BLaER1 (cell line): Measurements from ENCODE around the gene NEUROG1.
A peak's percentile ranks its signal among the peaks of the same experiment; 100 is the strongest.

Source experiments
- H3K27ac ChIP-seq: shearing (Covaris generic); formaldehyde crosslinking; 2 replicates; pipeline ENCODE4 v1.8.1; 2022
- H3K27me3 ChIP-seq: shearing (Covaris generic); formaldehyde crosslinking; 2 replicates; pipeline ENCODE4 v1.8.1; 2022
- H3K36me3 ChIP-seq: shearing (Covaris generic); formaldehyde crosslinking; 2 replicates; pipeline ENCODE4 v1.8.1; 2022
- H3K4me1 ChIP-seq: shearing (Covaris generic); formaldehyde crosslinking; 2 replicates; pipeline ENCODE4 v1.8.1; 2022
- H3K4me2 ChIP-seq: shearing (Covaris generic); formaldehyde crosslinking; 2 replicates; pipeline ENCODE4 v1.8.1; 2022
- H3K4me3 ChIP-seq: shearing (Covaris generic); formaldehyde crosslinking; 2 replicates; pipeline ENCODE4 v1.8.1; 2022
- H3K9ac ChIP-seq: shearing (Covaris generic); formaldehyde crosslinking; 2 replicates; pipeline ENCODE4 v1.8.1; 2022
- H3K9me3 ChIP-seq: shearing (Covaris generic); formaldehyde crosslinking; 2 replicates; pipeline ENCODE4 v1.8.1; 2022
- H4K20me1 ChIP-seq: shearing (Covaris generic); formaldehyde crosslinking; 2 replicates; pipeline ENCODE4 v1.8.1; 2022
- Cebpa-rat ChIP-seq: shearing (Covaris generic); IDR thresholded peaks from 2 replicates; pipeline ENCODE4 v1.8.1; 2022

Gene NEUROG1

DNA sequence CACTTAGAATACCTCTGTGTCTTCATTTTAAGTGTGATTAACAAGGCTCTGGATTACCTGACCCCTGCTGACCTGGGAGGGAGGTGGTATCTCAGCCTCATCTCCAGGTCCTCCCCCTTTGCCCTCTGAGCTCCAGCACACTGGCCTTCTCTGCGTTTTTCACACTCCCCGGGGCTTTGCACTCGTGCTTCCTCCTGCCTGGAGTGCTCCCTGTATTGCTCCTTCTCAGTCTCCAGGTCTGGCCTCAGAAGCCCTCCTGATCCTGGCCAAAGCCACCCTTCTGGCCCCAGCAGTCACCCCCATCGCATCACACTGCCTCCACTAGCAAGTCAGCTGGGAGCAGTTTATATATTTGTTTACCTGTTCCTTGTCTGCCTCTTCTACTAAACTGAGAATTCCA is 13.6 kb upstream of the NEUROG1 start:
- H3K4me2 ChIP-seq: no peak overlapping the region
- H3K36me3 ChIP-seq: no peaks in the 10 kb centered on the region
- no peak for TF ChIP-seq Cebpa-rat
- no peaks in the 10 kb centered on the region for H3K9me3 ChIP-seq
- H3K27ac ChIP-seq: no peak overlapping the region
- H4K20me1 ChIP-seq: peaks cover 17% of the 10 kb centered on the region
- H3K4me1 ChIP-seq: peaks cover under 1% of the 10 kb centered on the region; the same call in 1 of the 2 replicates
- peaks cover 61% of the 10 kb centered on the region for H3K27me3 ChIP-seq
- H3K4me3 ChIP-seq: no peak overlapping the region
- H3K9ac ChIP-seq: no peak overlapping the region

GRCh38 chr5:135547590-135548254 is 12.0 kb upstream of the NEUROG1 start:
- H3K27me3 ChIP-seq: peaks cover 78% of the 10 kb centered on the region
- no peaks in the 10 kb centered on the region for H3K36me3 ChIP-seq
- no peak overlapping the region for H3K4me3 ChIP-seq
- H3K4me1 ChIP-seq: peaks cover 14% of the 10 kb centered on the region
- H3K9me3 ChIP-seq: no peaks in the 10 kb centered on the region
- H3K27ac ChIP-seq: no peak overlapping the region
- peaks cover 30% of the 10 kb centered on the region for H4K20me1 ChIP-seq
- no peak overlapping the region for H3K4me2 ChIP-seq
- no peak for TF ChIP-seq Cebpa-rat
- H3K9ac ChIP-seq: no peak overlapping the region

DNA sequence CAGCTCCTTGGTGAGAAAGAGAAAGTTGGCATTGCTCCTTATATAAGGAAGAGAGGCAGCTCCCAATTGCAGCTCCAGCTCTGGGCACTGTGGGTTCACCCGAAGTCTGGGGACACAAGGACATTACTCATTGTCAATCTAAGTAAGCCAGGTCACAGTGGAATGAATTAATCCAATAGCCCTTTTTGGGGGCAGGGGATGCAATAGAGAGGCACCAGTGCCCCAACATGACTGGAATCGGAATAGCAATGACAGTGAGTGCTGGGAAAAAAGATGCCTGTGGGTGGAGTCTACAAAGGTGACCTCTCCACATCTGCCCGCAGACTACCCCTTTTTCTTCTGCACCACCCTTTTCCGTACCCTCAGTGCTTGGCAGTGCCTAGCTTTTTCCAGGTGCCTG is 11.1 kb upstream of the NEUROG1 start:
- Histone ChIP-seq H3K4me2 (no peak overlapping the region), H4K20me1 (peaks cover 36% of the 10 kb centered on the region)

DNA sequence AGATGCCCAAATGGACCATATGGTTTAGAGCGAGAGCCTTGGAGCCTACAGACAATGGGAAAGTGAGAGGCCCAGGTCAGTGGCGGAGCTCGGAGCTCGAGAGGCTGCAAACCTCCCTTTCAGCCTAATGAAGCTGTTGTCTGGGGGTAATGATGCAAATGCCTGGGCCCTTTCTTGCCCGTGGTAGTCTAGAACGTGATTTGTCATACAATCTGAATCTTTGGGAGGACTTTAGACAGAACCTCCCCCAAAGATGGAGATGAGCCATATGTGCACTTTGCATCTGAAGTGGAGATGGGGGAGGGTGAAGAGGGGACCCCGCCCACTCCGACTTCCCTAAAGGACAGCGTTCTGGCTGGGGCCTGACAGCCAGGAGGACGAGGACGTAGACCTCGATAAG is 10.3 kb upstream of the NEUROG1 start:
- no peak overlapping the region for H3K4me2 ChIP-seq
- H3K27me3 ChIP-seq: peaks cover 94% of the 10 kb centered on the region
- H3K4me1 ChIP-seq: peaks cover 14% of the 10 kb centered on the region
- H4K20me1 ChIP-seq: peaks cover 38% of the 10 kb centered on the region
- no peak for TF ChIP-seq Cebpa-rat
- H3K9ac ChIP-seq: no peak overlapping the region
- H3K27ac ChIP-seq: no peak overlapping the region
- no peaks in the 10 kb centered on the region for H3K36me3 ChIP-seq
- H3K4me3 ChIP-seq: no peak overlapping the region
- H3K9me3 ChIP-seq: no peaks in the 10 kb centered on the region

More for the DNA sequence above, 11.1 kb upstream of the NEUROG1 start:
- no peak for TF ChIP-seq Cebpa-rat
- Histone ChIP-seq H3K9me3 (no peaks in the 10 kb centered on the region), H3K4me1 (peaks cover 14% of the 10 kb centered on the region), H3K4me3 (no peak overlapping the region), H3K36me3 (no peaks in the 10 kb centered on the region), H3K27ac (no peak overlapping the region), H3K9ac (no peak overlapping the region), H3K27me3 (peaks cover 86% of the 10 kb centered on the region)

DNA sequence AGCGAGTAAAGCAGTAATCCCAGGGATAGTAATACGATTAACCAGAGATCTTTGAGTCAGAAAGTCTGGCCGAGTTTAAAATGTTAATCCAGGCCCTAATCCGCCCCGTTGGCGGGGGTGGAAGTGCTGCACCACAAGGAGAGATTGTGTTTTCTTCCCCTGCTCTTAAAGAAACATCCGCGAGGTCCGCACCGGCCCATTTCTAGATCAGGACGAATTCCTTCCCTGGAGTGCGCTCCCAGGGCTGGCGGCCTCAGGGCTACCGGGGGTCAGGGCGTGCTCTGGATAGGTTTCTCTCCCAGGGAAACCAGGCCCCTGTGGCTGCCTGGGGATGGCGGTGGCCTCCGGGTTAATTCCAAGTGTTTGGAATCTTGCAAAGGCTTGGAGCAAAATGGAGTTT is 9.3 kb upstream of the NEUROG1 start:
- H3K27ac ChIP-seq: no peak overlapping the region
- H3K4me1 ChIP-seq: peaks cover 14% of the 10 kb centered on the region
- no peak overlapping the region for H3K4me3 ChIP-seq
- no peak for TF ChIP-seq Cebpa-rat
- H3K9me3 ChIP-seq: no peaks in the 10 kb centered on the region
- no peak overlapping the region for H3K4me2 ChIP-seq
- peaks cover 38% of the 10 kb centered on the region for H4K20me1 ChIP-seq
- peaks cover 99% of the 10 kb centered on the region for H3K27me3 ChIP-seq
- H3K9ac ChIP-seq: no peak overlapping the region
- no peaks in the 10 kb centered on the region for H3K36me3 ChIP-seq

DNA sequence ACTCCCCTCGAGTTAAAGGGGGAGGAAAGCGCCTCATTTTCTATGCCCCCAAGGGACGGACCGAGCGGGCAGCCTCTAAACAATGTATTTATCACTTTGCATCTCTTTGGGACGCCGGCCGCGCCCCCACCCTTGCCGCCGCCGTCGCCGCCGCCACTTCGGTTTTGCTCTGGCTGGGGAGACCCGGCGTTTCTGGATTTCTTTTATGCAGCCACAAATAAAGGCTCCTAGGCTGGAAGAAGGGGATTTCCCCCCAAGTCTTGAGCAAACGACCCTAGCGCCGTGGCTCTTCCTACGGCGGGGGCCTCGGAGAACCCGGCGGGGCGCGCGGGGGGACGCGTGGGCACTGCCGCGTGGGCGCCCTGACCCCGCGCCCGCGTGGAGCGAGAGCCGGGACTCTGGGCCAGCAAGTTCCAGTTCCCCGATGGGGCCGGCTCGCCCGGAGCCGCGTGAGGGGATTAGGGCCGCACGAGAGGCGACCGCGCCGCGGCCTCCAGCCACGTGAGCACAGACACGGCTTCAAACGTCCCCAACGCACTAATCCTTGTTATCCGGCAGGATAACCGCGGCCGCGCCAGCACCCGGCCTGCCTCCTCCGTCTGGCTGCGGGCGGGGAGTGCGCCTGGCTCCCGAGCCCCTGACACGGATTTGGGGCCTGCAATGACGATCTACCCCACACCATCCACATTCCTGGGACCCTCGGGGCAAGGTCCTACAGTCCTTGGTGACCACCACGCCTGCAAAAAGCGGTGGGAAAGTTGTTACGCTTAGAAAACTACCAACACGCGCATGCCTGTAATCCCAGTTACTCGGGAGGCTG is 7.9 kb upstream of the NEUROG1 start:
- TF ChIP-seq Cebpa-rat: no peak
- peaks cover 14% of the 10 kb centered on the region for H3K4me1 ChIP-seq
- peak overlapping the region; percentile 80 for H3K4me2 ChIP-seq
- peak overlapping the region; percentile 37 for H3K4me3 ChIP-seq
- no peaks in the 10 kb centered on the region for H3K9me3 ChIP-seq
- H4K20me1 ChIP-seq: peaks cover 38% of the 10 kb centered on the region
- H3K27me3 ChIP-seq: peaks cover 100% of the 10 kb centered on the region
- H3K27ac ChIP-seq: no peak overlapping the region
- H3K36me3 ChIP-seq: no peaks in the 10 kb centered on the region
- H3K9ac ChIP-seq: no peak overlapping the region

- H3K9ac ChIP-seq: no peak overlapping the region
- H3K27ac ChIP-seq: no peak overlapping the region
- no peak for TF ChIP-seq Cebpa-rat
- peaks cover 100% of the 10 kb centered on the region for H3K27me3 ChIP-seq
- H3K36me3 ChIP-seq: no peaks in the 10 kb centered on the region
- H3K4me3 ChIP-seq: peak overlapping the region; percentile 37
- peak overlapping the region; percentile 80 for H3K4me2 ChIP-seq
- H4K20me1 ChIP-seq: peaks cover 38% of the 10 kb centered on the region
- peaks cover 3% of the 10 kb centered on the region; the same call in 1 of the 2 replicates for H3K9me3 ChIP-seq
- peaks cover 14% of the 10 kb centered on the region for H3K4me1 ChIP-seq
These were observed 7.3 kb upstream of the NEUROG1 start for GRCh38 chr5:135543001-135543484.

- no peak for TF ChIP-seq Cebpa-rat
- Histone ChIP-seq H3K4me2 (no peak overlapping the region), H3K27ac (no peak overlapping the region), H3K9me3 (peaks cover 14% of the 10 kb centered on the region), H3K9ac (no peak overlapping the region), H3K36me3 (no peaks in the 10 kb centered on the region), H3K4me3 (no peak overlapping the region), H3K27me3 (peaks cover 100% of the 10 kb centered on the region), H3K4me1 (peaks cover 14% of the 10 kb centered on the region), H4K20me1 (peaks cover 44% of the 10 kb centered on the region)
These were observed 6.2 kb upstream of the NEUROG1 start for GRCh38 chr5:135541807-135542502.

DNA sequence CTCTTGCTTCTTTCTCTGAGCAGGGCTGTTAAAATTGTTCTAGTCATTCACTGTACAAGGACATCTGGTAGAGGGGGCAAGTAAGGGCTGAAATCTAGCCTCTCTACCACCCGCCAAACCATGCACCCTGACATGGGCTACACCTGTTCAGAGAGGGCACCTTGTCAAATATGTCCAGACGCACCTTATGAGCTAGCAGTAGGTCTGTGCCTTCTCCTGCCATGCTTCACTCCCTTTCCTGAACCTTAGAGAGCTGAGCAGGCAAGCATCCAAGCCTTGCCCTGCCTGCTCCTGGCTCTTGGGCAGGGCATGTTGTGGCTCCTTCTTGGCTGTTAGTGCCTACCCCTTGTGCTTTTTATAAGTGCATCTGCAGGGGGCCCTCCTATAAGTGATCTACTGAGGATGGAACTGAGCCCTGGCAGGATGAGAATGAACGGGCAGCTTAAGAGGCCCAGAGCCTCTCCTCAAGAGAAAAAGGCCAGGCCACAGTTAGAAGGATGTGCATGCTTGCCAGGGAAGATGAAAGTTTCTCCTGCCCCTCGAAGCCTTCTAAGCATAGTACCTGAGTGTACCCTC is 3.8 kb upstream of the NEUROG1 start:
- H3K4me2 ChIP-seq: no peak overlapping the region
- H3K27ac ChIP-seq: no peak overlapping the region
- no peak for TF ChIP-seq Cebpa-rat
- peaks cover 100% of the 10 kb centered on the region for H3K27me3 ChIP-seq
- H3K4me3 ChIP-seq: no peak overlapping the region
- H3K4me1 ChIP-seq: peaks cover 14% of the 10 kb centered on the region
- H4K20me1 ChIP-seq: peaks cover 52% of the 10 kb centered on the region
- H3K9me3 ChIP-seq: peaks cover 34% of the 10 kb centered on the region
- no peak overlapping the region for H3K9ac ChIP-seq
- H3K36me3 ChIP-seq: no peaks in the 10 kb centered on the region
